Stimulated activated CD8-positive, alpha-beta memory T cell treated with anti-CD3 and anti-CD28 coated beads, Interleukin-2, amount 100 ng/mL, for 1 hour (primary cell): Measurements from ENCODE around the gene PRR4.

ENCODE experiments used
- DNase-seq, 2 donors: peaks; one replicate each; pipeline ENCODE4 v3.0.0-alpha.2; 2020; ENCODE audit warnings: low read depth in 2 of 2

The PRR4 gene

DNA sequence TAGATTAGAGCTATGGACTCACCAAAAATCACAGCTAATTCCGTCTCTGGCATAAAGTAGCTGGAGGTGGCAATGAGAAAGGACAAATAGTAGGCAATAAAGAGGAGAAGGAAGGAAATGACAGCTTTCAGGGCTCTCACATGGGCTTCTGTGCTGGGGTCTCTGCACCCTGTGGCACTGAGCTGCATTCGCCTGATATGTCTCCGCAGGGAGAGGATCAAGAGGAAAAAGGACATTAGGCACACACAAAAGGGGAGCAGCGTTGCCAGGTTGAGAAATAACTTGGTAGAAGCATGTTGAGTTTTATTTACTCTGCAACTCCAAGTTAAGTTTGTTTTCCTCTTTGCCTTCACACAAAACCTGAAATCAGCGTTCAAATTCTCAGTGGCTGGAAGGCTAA, 47.5 kb downstream of the PRR4 start:
- no peak for DNase-seq
